Epithelial cell of umbilical artery (primary cell): ENCODE measurements around the gene RBP3. TPM values are rescaled to one million over a fixed set of nuclear protein-coding genes. Genes with fewer than 3 reads are reported as not detected.

Source experiments
- total RNA-seq: library from RNA; depleted of rRNA; stranded (reverse); fragments of >200 nt; gene quantifications from 2 replicates; pipeline ENCODE4 v1.2.3, GENCODE V29; 2014

Gene RBP3
- total RNA-seq: not detected in 2 replicates

DNA sequence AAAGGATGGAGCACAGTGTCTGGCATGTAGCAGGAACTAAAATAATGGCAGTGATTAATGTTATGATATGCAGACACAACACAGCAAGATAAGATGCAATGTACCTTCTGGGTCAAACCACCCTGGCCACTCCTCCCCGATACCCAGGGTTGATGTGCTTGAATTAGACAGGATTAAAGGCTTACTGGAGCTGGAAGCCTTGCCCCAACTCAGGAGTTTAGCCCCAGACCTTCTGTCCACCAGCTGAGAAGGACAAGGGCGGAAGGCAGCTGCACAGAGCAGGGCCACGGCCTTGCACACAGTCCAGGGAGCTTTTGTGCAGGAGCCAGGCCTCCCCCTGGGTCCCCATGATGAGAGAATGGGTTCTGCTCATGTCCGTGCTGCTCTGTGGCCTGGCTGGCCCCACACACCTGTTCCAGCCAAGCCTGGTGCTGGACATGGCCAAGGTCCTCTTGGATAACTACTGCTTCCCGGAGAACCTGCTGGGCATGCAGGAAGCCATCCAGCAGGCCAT lies at the start of gene RBP3:
Gene RBP3 (plus strand): TSS at position 226 of the 514 bp plus-strand sequence. CDS start 122 bp downstream, at position 348.

DNA sequence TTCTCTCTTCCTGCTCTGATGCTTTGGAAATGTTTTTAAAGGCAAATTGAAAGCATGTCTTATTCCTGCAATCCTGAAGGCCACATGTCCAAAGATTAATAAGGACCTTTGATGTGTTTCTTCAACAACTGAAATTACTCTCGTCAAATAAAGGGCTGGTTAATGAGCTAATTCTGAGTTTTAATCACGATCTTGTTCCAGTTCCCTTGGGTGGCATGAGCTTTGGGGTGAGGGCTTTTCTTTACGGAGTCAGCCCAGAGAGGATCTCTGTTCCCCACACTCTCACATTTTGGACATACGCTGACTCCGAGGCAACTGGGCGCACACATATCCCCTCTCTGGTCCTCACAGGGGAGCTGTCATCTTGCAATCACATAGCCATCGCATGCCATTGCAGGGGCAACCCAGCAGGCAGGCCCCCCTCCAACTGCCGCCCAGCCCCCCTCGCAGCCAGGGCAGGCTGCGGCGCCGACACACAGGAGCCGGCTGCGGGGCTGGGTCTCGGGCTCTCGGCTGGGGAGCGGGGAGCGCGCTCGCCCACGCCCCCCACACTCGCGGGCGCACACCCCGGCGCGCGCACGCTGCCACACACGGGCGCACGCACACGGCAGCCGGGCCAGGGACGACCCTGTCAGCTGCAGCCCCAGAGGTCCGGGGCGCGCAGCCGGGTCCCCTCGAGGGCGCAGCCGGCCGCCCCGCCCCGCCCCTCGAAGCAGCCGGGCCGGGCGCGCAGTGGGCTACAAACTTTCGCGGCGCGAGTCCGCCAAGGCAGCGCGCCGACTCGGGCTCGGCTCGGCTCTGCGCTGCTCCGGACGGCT lies 48.3 kb upstream of the RBP3 start, which contains the start of gene GDF10:
Gene GDF10 (plus strand): TSS at position 587 of the 818 bp plus-strand sequence. CDS start 455 bp downstream, outside the sequence.

GRCh38 chr10:47322300-47323061 lies 25.7 kb upstream of the RBP3 start, which contains the start of gene GDF2:
Gene GDF2, plus strand, starts transcription at chr10:47322454. Its CDS starts 215 bp downstream, at chr10:47322669.

GRCh38 chr10:47384148-47384921 lies 36.2 kb downstream of the RBP3 start, which contains the start of gene ZNF488:
Gene ZNF488, minus strand, starts transcription at chr10:47384293. Its CDS starts 15,464 bp downstream, at chr10:47368829.

Other genes starting within 250 kb of the RBP3 start
- gene GDF10, start 48.2 kb upstream of the RBP3 start, total RNA-seq: under 0.01 and 0.30 TPM in 2 replicates
- gene GDF2, start 25.9 kb upstream of the RBP3 start, total RNA-seq: not detected in 2 replicates
- gene ZNF488, start 35.9 kb downstream of the RBP3 start, total RNA-seq: not detected in 2 replicates
- gene ANXA8, start 135.8 kb downstream of the RBP3 start, total RNA-seq: 0.30 TPM in 1 of 2 replicates, not detected in the other
- gene FAM25G, start 143.3 kb downstream of the RBP3 start, total RNA-seq: not detected in 2 replicates
- 0.91 and 1.6 TPM in 2 replicates for gene AGAP9, start 175.3 kb downstream of the RBP3 start, total RNA-seq